GM18870 (cell line): ENCODE data around the gene LAMA1.
"Not testable (repeated sequence)": the region's sequence is repeated elsewhere in the genome, so short reads cannot be mapped to it uniquely, and the experiment has no call there.

ENCODE experiments used
- ATAC-seq: cut with Tn5 transposase; IDR thresholded peaks from one replicate; pipeline ENCODE4 v1.9.1; 2021; ENCODE audit warnings: moderate library complexity; ENCODE audit not compliant: unreplicated experiment

The LAMA1 gene

GRCh38 chr18:7117390-7118355, at the start of gene LAMA1:
Gene LAMA1 (minus strand): TSS chr18:7117797. CDS start chr18:7117720, 77 bp downstream.
- ATAC-seq: no peak

DNA sequence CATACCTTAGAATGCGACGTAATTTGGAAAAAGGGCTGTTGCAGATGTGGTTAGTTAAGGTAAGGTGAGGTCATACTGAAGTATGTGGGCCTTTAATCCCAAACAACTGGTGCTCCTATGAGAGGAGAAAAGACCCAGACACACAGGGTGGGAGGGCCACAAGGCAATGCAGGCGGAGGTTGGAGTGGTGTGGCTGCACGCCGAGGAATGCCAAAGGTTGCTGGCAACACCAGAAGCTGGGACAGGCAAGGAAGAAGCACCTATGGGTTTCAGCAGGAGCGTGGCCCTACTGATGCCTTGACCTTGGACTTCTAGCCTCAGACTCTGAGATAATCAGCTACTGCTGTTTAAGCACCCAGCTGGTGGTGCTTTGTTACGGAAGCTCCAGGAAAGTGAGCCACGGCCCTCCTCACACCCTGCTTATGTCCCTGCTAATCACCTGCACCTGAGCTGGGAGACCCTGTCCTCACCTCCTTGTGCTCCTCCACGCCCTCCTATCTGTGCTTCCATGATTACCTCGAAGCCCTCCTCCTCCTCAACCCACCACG, 48.3 kb upstream of the LAMA1 start:
- no peak for ATAC-seq

DNA sequence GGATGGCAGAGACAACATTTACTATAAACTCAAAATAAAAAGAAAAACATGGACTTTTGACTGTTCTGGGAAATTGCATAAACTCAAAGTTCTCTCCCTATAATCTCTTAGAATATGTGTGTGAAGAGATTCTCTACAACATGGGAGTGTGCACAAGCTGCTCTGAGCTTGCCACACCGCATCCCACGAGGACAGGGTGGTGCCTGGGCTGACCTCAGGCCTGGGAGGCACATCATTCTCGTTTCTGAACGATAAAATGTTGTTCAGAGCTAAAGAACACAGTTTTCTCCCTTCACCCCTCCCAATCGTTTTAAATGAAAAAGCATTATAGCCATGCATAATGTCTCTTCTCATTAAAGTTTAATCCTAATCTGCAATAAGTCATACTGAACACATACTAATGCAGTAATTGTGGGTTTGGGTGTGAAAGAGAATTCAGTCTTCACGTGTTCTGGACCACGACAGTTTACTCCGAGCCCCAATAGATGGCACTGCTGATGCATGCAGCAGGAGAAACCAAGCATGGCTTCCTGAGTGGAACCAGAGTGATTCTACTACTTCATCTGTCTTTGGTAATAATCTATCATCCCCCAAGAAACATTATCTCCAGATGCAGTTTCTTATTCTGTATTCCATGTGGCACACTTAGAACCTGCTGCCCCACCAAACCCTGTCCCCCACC, 46.9 kb upstream of the LAMA1 start:
- ATAC-seq: no peak

GRCh38 chr18:7158216-7158615, 40.6 kb upstream of the LAMA1 start:
- no peak for ATAC-seq

DNA sequence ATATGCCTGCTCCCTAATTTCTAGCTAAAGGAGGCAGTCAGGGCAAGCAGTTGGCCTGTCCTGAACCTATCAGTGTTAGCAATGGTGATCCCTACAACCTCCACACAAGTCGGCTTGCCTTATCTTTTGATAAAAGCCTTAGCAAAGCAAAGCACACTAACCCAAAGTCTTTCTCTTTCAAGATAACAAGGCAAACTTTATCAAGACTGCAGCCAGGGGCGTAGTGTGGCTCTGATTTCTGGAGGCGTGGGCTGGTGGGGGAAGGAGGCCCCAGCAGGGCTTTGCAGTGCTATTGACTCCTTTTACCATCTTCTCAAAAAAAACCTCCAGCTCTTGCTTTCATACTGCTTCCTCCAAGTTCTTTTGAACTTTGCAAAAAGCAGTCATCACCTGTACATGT, 40.2 kb upstream of the LAMA1 start:
- no peak for ATAC-seq

GRCh38 chr18:7155887-7156286, 38.3 kb upstream of the LAMA1 start:
- ATAC-seq: no peak

GRCh38 chr18:7155092-7155491, 37.5 kb upstream of the LAMA1 start:
- no peak for ATAC-seq

- no peak for ATAC-seq
Observed at GRCh38 chr18:7152440-7152839, 34.8 kb upstream of the LAMA1 start.

- ATAC-seq: no peak
Observed at GRCh38 chr18:7147399-7147798, 29.8 kb upstream of the LAMA1 start.

- no peak for ATAC-seq
Observed at GRCh38 chr18:7146067-7146466, 28.5 kb upstream of the LAMA1 start.

DNA sequence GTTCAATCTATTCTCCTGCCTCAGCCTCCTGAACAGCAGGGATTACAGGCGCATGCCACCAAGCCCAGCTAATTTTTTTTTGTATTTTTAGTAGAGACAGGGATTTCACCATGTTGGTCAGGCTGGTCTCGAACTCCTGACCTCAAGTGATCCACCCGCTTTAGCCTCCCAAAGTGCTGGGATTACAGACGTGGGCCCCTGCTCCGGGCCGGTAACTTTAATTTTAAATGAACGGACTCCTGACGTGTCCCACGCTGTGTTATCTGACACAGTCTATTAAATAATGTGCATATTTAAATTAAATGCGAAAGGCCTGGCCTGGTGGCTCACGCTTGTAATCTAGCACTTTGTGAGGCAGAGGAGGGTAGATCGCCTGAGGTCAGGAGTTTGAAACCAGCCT, 27.3 kb upstream of the LAMA1 start:
- not testable (repeated sequence) for ATAC-seq

DNA sequence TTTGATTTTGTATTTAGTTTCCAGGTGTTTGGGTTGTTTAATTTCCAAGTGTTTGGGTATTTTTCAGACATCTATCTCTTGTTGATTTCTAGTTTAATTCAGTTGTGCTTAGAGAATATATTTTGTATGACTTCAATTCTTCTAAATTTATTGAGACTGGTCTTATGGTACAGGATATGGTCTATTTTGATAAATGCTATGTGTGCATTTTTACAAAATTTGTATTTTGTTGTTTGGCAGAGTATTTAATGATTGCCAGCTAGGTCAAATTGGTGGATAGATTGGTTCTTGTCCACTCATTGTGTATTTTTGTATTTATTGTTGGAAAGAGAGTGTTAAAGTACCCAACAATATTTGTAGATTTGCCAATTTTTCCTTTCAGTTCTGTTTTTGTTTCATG, 23.7 kb upstream of the LAMA1 start:
- ATAC-seq: no peak

GRCh38 chr18:7139409-7139808, 21.8 kb upstream of the LAMA1 start:
- ATAC-seq: no peak

- ATAC-seq: no peak
Observed at GRCh38 chr18:7133181-7133580, 15.6 kb upstream of the LAMA1 start.

DNA sequence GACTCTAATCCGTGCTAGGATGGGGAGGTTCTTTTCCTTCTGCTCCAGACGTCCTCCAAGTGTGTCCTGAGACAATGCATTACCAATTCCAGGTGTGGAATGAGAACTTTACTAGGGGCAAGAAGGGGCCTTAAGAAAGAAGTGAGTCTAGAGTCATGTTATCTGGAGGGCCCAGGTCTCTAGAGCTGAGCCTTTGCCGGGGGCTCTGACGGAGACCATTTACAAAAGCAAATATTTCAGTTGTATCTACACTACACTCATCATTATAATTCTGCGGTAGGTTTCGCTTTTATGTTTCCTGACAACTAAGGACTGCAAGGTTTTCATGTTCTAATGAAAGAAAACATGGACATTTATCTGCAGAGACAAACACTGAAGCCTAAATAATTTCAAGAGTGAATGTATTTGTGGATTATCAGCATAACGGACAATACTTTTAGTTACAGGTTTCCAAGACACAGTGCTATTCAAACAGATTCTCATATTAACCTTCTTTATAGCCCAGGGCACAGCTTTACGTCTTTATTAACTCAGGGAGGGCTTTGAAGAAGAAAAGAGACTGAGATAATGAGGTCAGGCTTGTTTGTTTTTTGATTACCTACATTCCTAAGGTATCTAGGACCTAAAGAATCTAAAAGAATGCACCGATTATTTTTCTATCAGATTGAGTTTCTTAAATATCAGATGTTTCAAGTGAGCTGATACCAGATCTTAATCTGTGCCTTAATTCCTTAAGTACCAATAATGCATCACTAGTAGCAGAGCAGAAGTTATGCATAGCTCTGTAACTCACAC, 15.0 kb upstream of the LAMA1 start:
- no peak for ATAC-seq

- no peak for ATAC-seq
Observed at GRCh38 chr18:7122376-7122775, 4.8 kb upstream of the LAMA1 start.

DNA sequence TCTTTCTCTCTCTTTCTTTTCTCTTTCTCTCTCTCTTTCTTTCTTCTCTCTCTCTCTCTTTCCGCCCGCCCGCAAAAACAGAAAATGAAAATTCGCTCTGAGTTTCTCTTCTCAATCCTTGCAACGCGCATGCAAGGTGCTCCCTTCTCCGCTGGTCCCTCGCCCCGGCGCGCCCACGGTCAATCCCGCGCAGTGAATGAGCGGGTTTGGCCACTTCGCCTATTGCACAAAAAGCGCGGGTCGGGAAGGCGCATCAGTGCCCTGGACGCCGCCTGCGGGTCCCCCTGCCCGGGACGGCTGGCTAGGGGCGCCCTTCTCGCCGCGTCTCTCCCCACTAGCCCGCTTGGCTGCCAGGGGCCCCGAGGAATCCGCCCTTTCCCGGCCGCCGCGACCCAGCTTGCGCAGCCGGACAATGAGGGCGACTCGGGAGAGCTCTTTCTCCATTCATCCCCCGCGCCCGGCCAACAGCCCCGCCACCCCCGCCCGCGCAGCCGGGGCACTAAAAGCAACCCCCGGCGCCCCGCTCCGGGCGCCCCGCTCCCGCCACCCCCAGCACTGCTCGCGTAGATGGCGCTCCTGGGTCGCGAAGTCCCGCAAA, 706 bp downstream of the LAMA1 start:
- no peak for ATAC-seq

- ATAC-seq: no peak
Observed at GRCh38 chr18:7116001-7116730, 1.4 kb downstream of the LAMA1 start.

DNA sequence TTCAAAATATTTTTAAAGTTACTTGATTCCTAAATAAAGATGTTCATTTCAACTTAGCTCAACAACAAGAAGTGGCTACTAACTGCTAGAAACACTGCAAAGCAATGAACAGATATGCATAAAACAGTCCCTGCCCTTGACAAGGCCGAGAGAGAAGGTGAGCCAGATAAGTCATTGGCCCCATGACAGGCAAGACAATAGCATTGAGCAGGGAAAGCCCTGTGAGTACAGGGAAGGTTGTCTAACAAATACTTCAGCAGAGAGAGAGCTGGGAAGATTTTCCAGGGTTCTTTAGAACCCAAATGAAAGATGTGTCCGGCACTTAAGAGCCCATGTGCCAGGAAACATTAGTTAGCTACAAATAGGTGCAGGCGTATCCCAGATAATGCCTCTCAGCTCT, 4.7 kb downstream of the LAMA1 start:
- ATAC-seq: no peak

DNA sequence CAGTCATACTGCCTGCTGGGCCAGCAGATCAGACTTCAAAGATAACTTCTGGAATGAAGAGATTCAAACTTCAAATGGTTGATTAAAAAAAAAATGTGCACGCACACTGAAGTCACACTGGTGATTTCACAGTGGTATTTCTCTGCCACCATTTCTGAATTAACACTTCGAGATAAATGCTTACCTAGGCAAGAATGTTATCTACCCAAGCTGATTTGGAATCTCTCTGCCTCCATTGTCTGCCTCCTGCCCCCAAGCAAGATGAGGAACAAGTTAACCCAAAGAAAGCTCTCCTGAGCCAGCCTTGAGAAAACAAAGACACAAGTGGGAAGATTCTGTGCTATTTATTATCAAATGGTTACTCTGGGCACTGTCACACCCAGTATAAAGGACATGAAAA, 6.5 kb downstream of the LAMA1 start:
- ATAC-seq: no peak
